Endodermal cell (in vitro differentiated cells): ENCODE data around the gene ZNF845. TPM values are rescaled to one million over a fixed set of nuclear protein-coding genes. Genes with fewer than 3 reads are reported as not detected.
"Not testable (repeated sequence)": the region's sequence is repeated elsewhere in the genome, so short reads cannot be mapped to it uniquely, and the experiment has no call there.

Experiments used
- DNase-seq: peaks from one replicate; pipeline ENCODE4 v3.0.0-alpha.2; 2017
- H3K27ac ChIP-seq: 2 replicates; pipeline ENCODE4 v1.5.1; 2013; ENCODE audit warnings: mild to moderate bottlenecking, low read depth, low read length, moderate library complexity
- H3K27me3 ChIP-seq: 2 replicates; pipeline ENCODE4 v1.6.1; 2013; ENCODE audit warnings: mild to moderate bottlenecking, low read length, moderate library complexity; ENCODE audit not compliant: insufficient read depth, control insufficient read depth, poor library complexity, severe bottlenecking
- H3K36me3 ChIP-seq: 2 replicates; pipeline ENCODE4 v1.7.0; 2013; ENCODE audit warnings: mild to moderate bottlenecking, low read length, moderate library complexity; ENCODE audit not compliant: control insufficient read depth, insufficient read depth
- H3K4me1 ChIP-seq: one replicate; pipeline ENCODE4 v1.7.0; 2013; ENCODE audit warnings: low read length; ENCODE audit not compliant: control insufficient read depth, insufficient read depth
- H3K4me3 ChIP-seq: 2 replicates; pipeline ENCODE4 v1.5.1; 2013; ENCODE audit warnings: mild to moderate bottlenecking, low read length, moderate library complexity
- H3K9ac ChIP-seq: 2 replicates; pipeline ENCODE4 v1.6.1; 2013; ENCODE audit warnings: mild to moderate bottlenecking, low read length, moderate library complexity; ENCODE audit not compliant: poor library complexity, severe bottlenecking; ENCODE audit errors: extremely low read depth
- H3K9me3 ChIP-seq: 2 replicates; pipeline ENCODE4 v1.6.1; 2013; ENCODE audit warnings: mild to moderate bottlenecking, low read length, moderate library complexity; ENCODE audit not compliant: control insufficient read depth
- H3K27ac Mint-ChIP-seq: 2 replicates; pipeline ENCODE4 v1.8.0; 2020; ENCODE audit warnings: mixed read lengths
- H3K27me3 Mint-ChIP-seq: 2 replicates; pipeline ENCODE4 v1.8.0; 2021; ENCODE audit warnings: mild to moderate bottlenecking, mixed read lengths; ENCODE audit not compliant: insufficient read depth
- H3K36me3 Mint-ChIP-seq: 2 replicates; pipeline ENCODE4 v1.8.0; 2020; ENCODE audit warnings: low read depth, mixed read lengths
- H3K4me1 Mint-ChIP-seq: 2 replicates; pipeline ENCODE4 v1.8.0; 2020; ENCODE audit warnings: mixed read lengths
- H3K4me3 Mint-ChIP-seq: 2 replicates; pipeline ENCODE4 v1.8.0; 2020; ENCODE audit warnings: mild to moderate bottlenecking, moderate library complexity, mixed read lengths
- H3K9me3 Mint-ChIP-seq: 2 replicates; pipeline ENCODE4 v1.8.0; 2020; ENCODE audit warnings: mild to moderate bottlenecking, mixed read lengths
- WGBS, 2 experiments: methylation state at CpG; one replicate each; pipeline versions ENCODE4 v1.1.5 to v1.1.7; 2013; ENCODE audit warnings: missing lambda C conversion rate in 2 of 2, mixed read lengths in 1 of 2; ENCODE audit not compliant: insufficient coverage in 1 of 2, insufficient read length in 1 of 2; 5-methylcytosine and 5-hydroxymethylcytosine counted together
- total RNA-seq, 2 donors: library from RNA; stranded (reverse); fragmentation: NEBNext Ultra II Directional in 1 of 2; extraction: Animal tissue kit (Norgen Biotek cat#: 25700) in 1 of 2; gene quantifications; 2 replicates in 1 of 2; 3 replicates in 1 of 2; pipeline ENCODE4 v1.2.1, GENCODE V29; 2021
- TF ChIP-seq, protein P1 (sequence below): fragments of 200-600 bp; sonication (generic); conservative IDR thresholded peaks from 2 replicates; pipeline ENCODE4 v1.5.0; 2021; ENCODE audit warnings: antibody characterized with exemption, mild to moderate bottlenecking

The ZNF845 gene
- total RNA-seq, 2 donors from 2014 or later, result 19.0 to 24.3 TPM

GRCh38 chr19:53290758-53291549 lies 42.6 kb upstream of the ZNF845 start:
- Histone ChIP-seq H3K4me1 (no peaks in the 10 kb centered on the region), H3K4me3 (no peak overlapping the region), H3K27ac (no peak overlapping the region), H3K27me3 (no peaks in the 10 kb centered on the region), H3K9me3 (peaks cover 36% of the 10 kb centered on the region), H3K36me3 (no peaks in the 10 kb centered on the region), H3K9ac (no peak overlapping the region)
- no peak for DNase-seq
- WGBS, 2 experiments, result 91 to 95% methylated on average over 38 to 47 of the region's 47 CpGs
- no peaks in the 10 kb centered on the region for H3K4me1 Mint-ChIP-seq
- H3K27ac Mint-ChIP-seq, result no peak overlapping the region
- no peaks in the 10 kb centered on the region for H3K36me3 Mint-ChIP-seq
- TF ChIP-seq, protein P1, sequence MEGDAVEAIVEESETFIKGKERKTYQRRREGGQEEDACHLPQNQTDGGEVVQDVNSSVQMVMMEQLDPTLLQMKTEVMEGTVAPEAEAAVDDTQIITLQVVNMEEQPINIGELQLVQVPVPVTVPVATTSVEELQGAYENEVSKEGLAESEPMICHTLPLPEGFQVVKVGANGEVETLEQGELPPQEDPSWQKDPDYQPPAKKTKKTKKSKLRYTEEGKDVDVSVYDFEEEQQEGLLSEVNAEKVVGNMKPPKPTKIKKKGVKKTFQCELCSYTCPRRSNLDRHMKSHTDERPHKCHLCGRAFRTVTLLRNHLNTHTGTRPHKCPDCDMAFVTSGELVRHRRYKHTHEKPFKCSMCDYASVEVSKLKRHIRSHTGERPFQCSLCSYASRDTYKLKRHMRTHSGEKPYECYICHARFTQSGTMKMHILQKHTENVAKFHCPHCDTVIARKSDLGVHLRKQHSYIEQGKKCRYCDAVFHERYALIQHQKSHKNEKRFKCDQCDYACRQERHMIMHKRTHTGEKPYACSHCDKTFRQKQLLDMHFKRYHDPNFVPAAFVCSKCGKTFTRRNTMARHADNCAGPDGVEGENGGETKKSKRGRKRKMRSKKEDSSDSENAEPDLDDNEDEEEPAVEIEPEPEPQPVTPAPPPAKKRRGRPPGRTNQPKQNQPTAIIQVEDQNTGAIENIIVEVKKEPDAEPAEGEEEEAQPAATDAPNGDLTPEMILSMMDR, result no peak
- peaks cover 4% of the 10 kb centered on the region for H3K27me3 Mint-ChIP-seq
- H3K9me3 Mint-ChIP-seq, result peaks cover 45% of the 10 kb centered on the region
- H3K4me3 Mint-ChIP-seq, result no peak overlapping the region

GRCh38 chr19:53294786-53295441 lies 38.6 kb upstream of the ZNF845 start:
- Mint-ChIP-seq H3K27me3 (peaks cover 2% of the 10 kb centered on the region), H3K27ac (no peak overlapping the region), H3K36me3 (no peaks in the 10 kb centered on the region), H3K4me3 (no peak overlapping the region), H3K9me3 (peaks cover 51% of the 10 kb centered on the region), H3K4me1 (no peaks in the 10 kb centered on the region)
- no peaks in the 10 kb centered on the region for H3K4me1 ChIP-seq
- no peaks in the 10 kb centered on the region for H3K36me3 ChIP-seq
- H3K4me3 ChIP-seq, result peak overlapping the region; percentile 26
- no peak overlapping the region for H3K9ac ChIP-seq
- H3K27me3 ChIP-seq, result no peaks in the 10 kb centered on the region
- WGBS, 2 experiments, result 78 to 93% methylated on average over 2 to 7 of the region's 7 CpGs
- peaks cover 43% of the 10 kb centered on the region for H3K9me3 ChIP-seq
- peak; percentile 64 for DNase-seq
- no peak overlapping the region for H3K27ac ChIP-seq
- TF ChIP-seq, protein P1, result no peak

- not testable (repeated sequence) for H3K4me1 ChIP-seq, H3K4me1 Mint-ChIP-seq, H3K36me3 Mint-ChIP-seq, H3K9ac ChIP-seq, H3K36me3 ChIP-seq, H3K27ac ChIP-seq, DNase-seq, H3K4me3 Mint-ChIP-seq, H3K9me3 ChIP-seq, H3K9me3 Mint-ChIP-seq, H3K4me3 ChIP-seq, H3K27ac Mint-ChIP-seq
- H3K27me3 ChIP-seq, result peaks cover 14% of the 10 kb centered on the region
- WGBS, 2 experiments, result no CpG with 5 or more reads among the region's 8 CpGs
- TF ChIP-seq, protein P1, result peak; percentile 36
- peaks cover 33% of the 10 kb centered on the region for H3K27me3 Mint-ChIP-seq
These were observed 32.2 kb upstream of the ZNF845 start for GRCh38 chr19:53301341-53301740.
